OCI-LY7 (cell line): ENCODE data around the gene KRT6A. TPM values are rescaled to one million over a fixed set of nuclear protein-coding genes. Genes with fewer than 3 reads are reported as not detected.

Experiments
- BruUV-seq: library from RNA; stranded (reverse); fragments of 400-500 nt; replicated peaks from 2 replicates; lab custom pipeline; 2021; lab: Mats Ljungman, UMichigan
- CTCF ChIA-PET: fragments of 300-600 bp; sonication (Branson Sonifier 250); formaldehyde crosslinking; loops from one replicate; lab custom pipeline; 2022; ENCODE audit warnings: antibody characterized with exemption; ENCODE audit not compliant: unreplicated experiment; lab: Charles Lee
- POLR2A ChIA-PET: fragments of 300-600 bp; sonication (Branson Sonifier 250); formaldehyde crosslinking; loops from one replicate; lab custom pipeline; 2022; ENCODE audit warnings: antibody characterized with exemption; lab: Charles Lee
- DNase-seq: peaks from one replicate; pipeline ENCODE4 v3.0.0-alpha.2; 2015; ENCODE audit warnings: low spot score
- H2AFZ ChIP-seq: fragments of 200-600 bp; sonication (generic), shearing (Covaris generic); 2 replicates; pipeline ENCODE4 v1.6.1; 2014; ENCODE audit warnings: mild to moderate bottlenecking, antibody characterized with exemption, low read length, moderate library complexity
- H3K27ac ChIP-seq: fragments of 200-600 bp; sonication (generic); 2 replicates; pipeline ENCODE4 v1.5.1; 2014; ENCODE audit warnings: mixed run types, low read depth, mild to moderate bottlenecking, moderate library complexity, low read length, inconsistent platforms; ENCODE audit not compliant: poor library complexity, severe bottlenecking
- H3K36me3 ChIP-seq: fragments of 200-600 bp; sonication (generic); 2 replicates; pipeline ENCODE4 v1.6.1; 2014; ENCODE audit warnings: mild to moderate bottlenecking, antibody characterized with exemption, low read length, moderate library complexity, mixed read lengths; ENCODE audit not compliant: insufficient read depth
- H3K4me1 ChIP-seq: fragments of 200-600 bp; sonication (generic); 2 replicates; pipeline ENCODE4 v1.5.1; 2014; ENCODE audit warnings: mild to moderate bottlenecking, low read length; ENCODE audit not compliant: insufficient read depth, poor library complexity, severe bottlenecking
- H3K4me2 ChIP-seq: fragments of 200-600 bp; sonication (generic); 2 replicates; pipeline ENCODE4 v1.6.1; 2014; ENCODE audit warnings: mild to moderate bottlenecking, low read length
- H3K4me3 ChIP-seq: fragments of 200-600 bp; sonication (generic); 2 replicates; pipeline ENCODE4 v1.5.1; 2014; ENCODE audit warnings: mild to moderate bottlenecking, low read depth, low read length; ENCODE audit not compliant: poor library complexity, severe bottlenecking
- H3K79me2 ChIP-seq: fragments of 200-600 bp; sonication (generic); 2 replicates; pipeline ENCODE4 v1.6.1; 2016; ENCODE audit warnings: low read depth, mild to moderate bottlenecking, low read length, moderate library complexity, mixed read lengths; ENCODE audit not compliant: insufficient read depth
- H3K9me2 ChIP-seq: fragments of 200-600 bp; sonication (generic); 2 replicates; pipeline ENCODE4 v1.6.1; 2016; ENCODE audit warnings: mild to moderate bottlenecking, low read length, mixed read lengths; ENCODE audit not compliant: insufficient read depth
- H3K9me3 ChIP-seq: fragments of 200-600 bp; sonication (generic); 2 replicates; pipeline ENCODE4 v1.6.1; 2014; ENCODE audit warnings: mild to moderate bottlenecking, mixed run types, low read length, mixed read lengths
- H4K20me1 ChIP-seq: fragments of 200-600 bp; sonication (generic); 2 replicates; pipeline ENCODE4 v1.6.1; 2014; ENCODE audit warnings: mild to moderate bottlenecking, antibody characterized with exemption, low read length, moderate library complexity, mixed read lengths; ENCODE audit not compliant: insufficient read depth
- CTCF ChIP-seq: fragments of 200-600 bp; sonication (generic); conservative IDR thresholded peaks from 2 replicates; pipeline ENCODE4 v1.5.1; 2014; ENCODE audit warnings: mild to moderate bottlenecking, antibody characterized with exemption, low read length, moderate library complexity, mixed read lengths
- EZH2phosphoT487 ChIP-seq: fragments of 200-600 bp; sonication (generic); IDR thresholded peaks from 2 replicates; pipeline ENCODE4 v1.6.1; 2018; ENCODE audit warnings: low read depth, borderline replicate concordance, mild to moderate bottlenecking, mixed run types, antibody characterized with exemption, low read length, moderate library complexity, mixed read lengths
- intact Hi-C: fragments of 100-400 bp; cut with micrococcal nuclease; formaldehyde crosslinking; loops from one replicate; pipeline ENCODE4 v1.10.0; 2022; ENCODE audit not compliant: unreplicated experiment
- total RNA-seq, 2 experiments: library from RNA; depleted of rRNA in 1 of 2; stranded (reverse); fragments of >200 nt in 1 of 2; shearing (Covaris generic) in 1 of 2; gene quantifications; 2 replicates each; pipeline ENCODE4 v1.2.3, GENCODE V29; 2014 to 2022

Gene KRT6A
- total RNA-seq, 2 experiments from 2014 or later: 0.74 TPM; not detected in 1

GRCh38 chr12:52446367-52447045 lies 46.6 kb downstream of the KRT6A start:
- CTCF ChIA-PET: no interaction called here
- TF ChIP-seq EZH2phosphoT487 (no peak), CTCF (no peak)
- BruUV-seq: no TSS peak

GRCh38 chr12:52445876-52446275 lies 47.2 kb downstream of the KRT6A start:
- no peak for DNase-seq
- no peaks in the 10 kb centered on the region for H3K79me2 ChIP-seq
- BruUV-seq: no TSS peak
- no peak overlapping the region for H3K4me2 ChIP-seq
- H4K20me1 ChIP-seq: no peaks in the 10 kb centered on the region
- H2AFZ ChIP-seq: no peak overlapping the region
- no peaks in the 10 kb centered on the region for H3K9me3 ChIP-seq
- TF ChIP-seq EZH2phosphoT487 (no peak), CTCF (no peak)
- CTCF ChIA-PET: no interaction called here
- no peak overlapping the region for H3K4me3 ChIP-seq
- no peak overlapping the region for H3K27ac ChIP-seq
- no peaks in the 10 kb centered on the region for H3K4me1 ChIP-seq
- no peaks in the 10 kb centered on the region for H3K36me3 ChIP-seq
- H3K9me2 ChIP-seq: no peaks in the 10 kb centered on the region
- intact Hi-C loops: no loop called here
- POLR2A ChIA-PET: no interaction called here

More at GRCh38 chr12:52446367-52447045, 46.6 kb downstream of the KRT6A start:
- DNase-seq: no peak
- Histone ChIP-seq H3K36me3 (no peaks in the 10 kb centered on the region), H2AFZ (no peak overlapping the region), H4K20me1 (no peaks in the 10 kb centered on the region), H3K79me2 (no peaks in the 10 kb centered on the region), H3K4me2 (no peak overlapping the region), H3K9me3 (no peaks in the 10 kb centered on the region), H3K27ac (no peak overlapping the region), H3K4me1 (no peaks in the 10 kb centered on the region), H3K9me2 (no peaks in the 10 kb centered on the region), H3K4me3 (no peak overlapping the region)
- POLR2A ChIA-PET: no interaction called here
- intact Hi-C loops: no loop called here
